ENCODE data around the gene DDX43.

DDX43 gene

DNA sequence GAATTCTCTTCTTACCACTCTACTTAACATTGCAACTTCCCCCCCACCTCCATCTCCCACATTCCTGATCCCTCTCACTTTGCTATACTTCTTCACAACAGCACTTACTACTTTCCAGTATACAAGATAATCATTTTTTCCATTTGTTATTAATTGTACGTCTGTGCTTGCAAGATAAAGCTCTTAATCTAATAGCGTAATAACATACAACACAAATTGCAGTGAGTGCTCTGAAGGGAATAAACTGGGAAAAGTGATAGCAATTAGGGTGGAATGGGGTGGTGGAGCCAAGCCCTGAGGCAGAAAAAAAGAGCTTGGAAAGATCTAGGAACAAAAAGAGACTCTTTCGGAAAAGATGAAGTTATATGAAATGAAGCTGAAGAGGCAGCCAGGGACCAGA lies 48.9 kb downstream of the DDX43 start:
- Histone ChIP-seq H2BK120ac (ENCODE audit: insufficient read depth, low read length, poor library complexity) (no peak overlapping the region), H3K79me2 (ENCODE audit: control insufficient read depth, insufficient read depth, low read length, poor library complexity) (no peaks in the 10 kb centered on the region), H3K4ac (ENCODE audit: low read depth, low read length) (no peak overlapping the region), H3K14ac (ENCODE audit: low read length) (no peak overlapping the region), H4K91ac (ENCODE audit: low read depth, low read length) (no peak overlapping the region), H3K9ac (ENCODE audit: low read length) (no peak overlapping the region), H4K12ac (ENCODE audit: low read depth, low read length) (no peak overlapping the region), H3K27me3 (ENCODE audit: insufficient read depth, low read length) (no peaks in the 10 kb centered on the region), H3K18ac (ENCODE audit: low read length) (no peak overlapping the region), H3K4me2 (ENCODE audit: low read length) (no peak overlapping the region), H3K36me3 (ENCODE audit: control insufficient read depth in 1 of 2, insufficient read depth in 2 of 2, low read length in 2 of 2) (no peaks in the 10 kb centered on the region), H2BK12ac (ENCODE audit: low read length) (no peak overlapping the region), H3K79me1 (ENCODE audit: low read length) (no peaks in the 10 kb centered on the region), H2AK5ac (ENCODE audit: low read length) (no peak overlapping the region), H3K23ac (ENCODE audit: low read length) (no peak overlapping the region), H3K4me1 (ENCODE audit: control insufficient read depth in 1 of 2, insufficient read depth in 2 of 2, low read length in 2 of 2) (no peaks in the 10 kb centered on the region), H2BK5ac (ENCODE audit: low read depth, low read length, poor library complexity) (no peak overlapping the region), H4K8ac (ENCODE audit: low read depth, low read length) (no peak overlapping the region), H3K27ac (ENCODE audit: low read depth, low read length) (no peak overlapping the region), H3K4me3 (ENCODE audit: low read depth, low read length) (no peak overlapping the region), H2AFZ (ENCODE audit: insufficient read depth, low read length, poor library complexity) (no peak overlapping the region), H3K9me3 (ENCODE audit: insufficient read depth, low read depth, low read length) (no peaks in the 10 kb centered on the region)
- WGBS (ENCODE audit: extremely low coverage, insufficient coverage, insufficient read length), result no CpG with 5 or more reads among the region's 3 CpGs
- DNase-seq, result no peak

- no CpG with 5 or more reads among the region's 79 CpGs for WGBS (ENCODE audit: extremely low coverage, insufficient coverage, insufficient read length)
Measured at GRCh38 chr6:73451223-73452106, 56.8 kb downstream of the DDX43 start.

GRCh38 chr6:73452107-73452461 lies 57.5 kb downstream of the DDX43 start, which contains the start of gene CGAS:
CGAS (minus strand) TSS chr6:73452297; CDS start chr6:73452181, 116 bp downstream.
- no CpG with 5 or more reads among the region's 23 CpGs for WGBS (ENCODE audit: extremely low coverage, insufficient coverage, insufficient read length)
- H4K12ac ChIP-seq (ENCODE audit: low read depth, low read length), result no peak within 1 kb of the TSS

More at GRCh38 chr6:73451223-73452106, 56.8 kb downstream of the DDX43 start:
- H2BK12ac ChIP-seq (ENCODE audit: low read length), result no peak overlapping the region
- H2AK5ac ChIP-seq (ENCODE audit: low read length), result no peak overlapping the region
- H3K27ac ChIP-seq (ENCODE audit: low read depth, low read length), result no peak overlapping the region
- peak overlapping the region; percentile 44 for H3K4me2 ChIP-seq (ENCODE audit: low read length)
- H3K27me3 ChIP-seq (ENCODE audit: insufficient read depth, low read length), result no peaks in the 10 kb centered on the region
- H4K12ac ChIP-seq (ENCODE audit: low read depth, low read length), result no peak overlapping the region
- H4K8ac ChIP-seq (ENCODE audit: low read depth, low read length), result no peak overlapping the region
- no peaks in the 10 kb centered on the region for H3K9me3 ChIP-seq (ENCODE audit: insufficient read depth, low read depth, low read length)
- no peaks in the 10 kb centered on the region for H3K4me1 ChIP-seq (ENCODE audit: control insufficient read depth in 1 of 2, insufficient read depth in 2 of 2, low read length in 2 of 2)
- DNase-seq, result peak in 1 of 2 donors; percentile 30
- H3K79me1 ChIP-seq (ENCODE audit: low read length), result no peaks in the 10 kb centered on the region
- H2BK5ac ChIP-seq (ENCODE audit: low read depth, low read length, poor library complexity), result no peak overlapping the region
- H2AFZ ChIP-seq (ENCODE audit: insufficient read depth, low read length, poor library complexity), result no peak overlapping the region
- H2BK120ac ChIP-seq (ENCODE audit: insufficient read depth, low read length, poor library complexity), result no peak overlapping the region
- H3K14ac ChIP-seq (ENCODE audit: low read length), result no peak overlapping the region
- no peak overlapping the region for H3K18ac ChIP-seq (ENCODE audit: low read length)
- no peaks in the 10 kb centered on the region for H3K79me2 ChIP-seq (ENCODE audit: control insufficient read depth, insufficient read depth, low read length, poor library complexity)
- H4K91ac ChIP-seq (ENCODE audit: low read depth, low read length), result no peak overlapping the region
- no peaks in the 10 kb centered on the region for H3K36me3 ChIP-seq (ENCODE audit: control insufficient read depth in 1 of 2, insufficient read depth in 2 of 2, low read length in 2 of 2)
- no peak overlapping the region for H3K4ac ChIP-seq (ENCODE audit: low read depth, low read length)
- no peak overlapping the region for H3K23ac ChIP-seq (ENCODE audit: low read length)
- no peak overlapping the region for H3K9ac ChIP-seq (ENCODE audit: low read length)
- peak overlapping the region; percentile 62 for H3K4me3 ChIP-seq (ENCODE audit: low read depth, low read length)

DNA sequence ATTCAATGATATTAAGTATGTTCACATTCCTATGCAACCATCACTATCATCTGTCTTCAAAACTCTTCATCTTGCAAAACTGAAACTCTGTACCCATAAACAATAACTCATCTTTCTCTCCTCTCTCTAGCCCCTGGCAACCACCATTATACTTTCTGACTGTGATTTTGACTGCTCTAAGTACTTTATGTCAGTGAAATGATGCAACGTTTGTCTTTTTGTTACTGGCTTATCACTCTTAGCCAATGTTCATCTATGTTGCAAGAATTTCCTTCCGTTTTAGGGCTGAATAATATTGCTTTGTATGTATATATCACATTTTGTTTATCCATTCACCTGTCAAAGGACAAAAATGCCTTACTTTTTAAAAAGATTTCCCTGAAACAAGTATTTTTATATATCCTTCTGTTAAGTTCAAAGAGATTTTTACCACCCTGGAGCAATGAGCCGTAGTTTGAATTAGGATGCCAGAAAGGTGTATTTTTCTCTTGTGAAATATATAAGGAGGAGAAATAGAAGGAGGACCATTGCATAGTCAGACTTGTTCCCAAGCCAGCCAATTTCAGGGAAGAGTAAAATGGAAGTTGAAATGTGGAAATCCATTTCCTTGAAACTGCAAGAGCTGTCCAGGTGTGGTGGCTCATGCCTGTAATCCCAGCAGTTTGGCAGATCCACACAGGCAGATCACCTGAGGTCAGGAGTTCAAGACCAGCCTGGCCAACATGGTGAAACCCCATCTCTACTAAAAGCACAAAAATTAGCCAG lies 61.4 kb downstream of the DDX43 start:
- no peaks in the 10 kb centered on the region for H3K36me3 ChIP-seq (ENCODE audit: control insufficient read depth in 1 of 2, insufficient read depth in 2 of 2, low read length in 2 of 2)
- H3K4me2 ChIP-seq (ENCODE audit: low read length), result no peak overlapping the region
- DNase-seq, result peak in 1 of 2 donors; percentile 30
- no peaks in the 10 kb centered on the region for H3K4me1 ChIP-seq (ENCODE audit: control insufficient read depth in 1 of 2, insufficient read depth in 2 of 2, low read length in 2 of 2)
- no peaks in the 10 kb centered on the region for H3K9me3 ChIP-seq (ENCODE audit: insufficient read depth, low read depth, low read length)
- H3K14ac ChIP-seq (ENCODE audit: low read length), result no peak overlapping the region
- H3K79me2 ChIP-seq (ENCODE audit: control insufficient read depth, insufficient read depth, low read length, poor library complexity), result no peaks in the 10 kb centered on the region
- H3K27ac ChIP-seq (ENCODE audit: low read depth, low read length), result no peak overlapping the region
- no peak overlapping the region for H3K23ac ChIP-seq (ENCODE audit: low read length)
- no peaks in the 10 kb centered on the region for H3K27me3 ChIP-seq (ENCODE audit: insufficient read depth, low read length)
- no peak overlapping the region for H4K91ac ChIP-seq (ENCODE audit: low read depth, low read length)
- H2AK5ac ChIP-seq (ENCODE audit: low read length), result no peak overlapping the region
- no peak overlapping the region for H3K18ac ChIP-seq (ENCODE audit: low read length)
- no peak overlapping the region for H2BK5ac ChIP-seq (ENCODE audit: low read depth, low read length, poor library complexity)
- no peak overlapping the region for H3K9ac ChIP-seq (ENCODE audit: low read length)
- no CpG with 5 or more reads among the region's 3 CpGs for WGBS (ENCODE audit: extremely low coverage, insufficient coverage, insufficient read length)
- H3K4ac ChIP-seq (ENCODE audit: low read depth, low read length), result no peak overlapping the region
- H4K12ac ChIP-seq (ENCODE audit: low read depth, low read length), result no peak overlapping the region
- no peak overlapping the region for H2AFZ ChIP-seq (ENCODE audit: insufficient read depth, low read length, poor library complexity)
- no peak overlapping the region for H3K4me3 ChIP-seq (ENCODE audit: low read depth, low read length)
- H2BK120ac ChIP-seq (ENCODE audit: insufficient read depth, low read length, poor library complexity), result no peak overlapping the region
- no peak overlapping the region for H4K8ac ChIP-seq (ENCODE audit: low read depth, low read length)
- no peaks in the 10 kb centered on the region for H3K79me1 ChIP-seq (ENCODE audit: low read length)
- no peak overlapping the region for H2BK12ac ChIP-seq (ENCODE audit: low read length)

More at GRCh38 chr6:73452107-73452461, 57.5 kb downstream of the DDX43 start, which contains the start of gene CGAS:
- Histone ChIP-seq H4K8ac (ENCODE audit: low read depth, low read length) (no peak within 1 kb of the TSS), H3K18ac (ENCODE audit: low read length) (no peak within 1 kb of the TSS), H3K4me2 (ENCODE audit: low read length) (peak within 1 kb of the TSS; percentile 44), H2BK120ac (ENCODE audit: insufficient read depth, low read length, poor library complexity) (no peak within 1 kb of the TSS), H3K9ac (ENCODE audit: low read length) (no peak within 1 kb of the TSS), H3K14ac (ENCODE audit: low read length) (no peak within 1 kb of the TSS), H2BK12ac (ENCODE audit: low read length) (no peak within 1 kb of the TSS), H3K79me1 (ENCODE audit: low read length) (no peaks in the 10 kb centered on the region), H3K27ac (ENCODE audit: low read depth, low read length) (no peak within 1 kb of the TSS), H3K79me2 (ENCODE audit: control insufficient read depth, insufficient read depth, low read length, poor library complexity) (no peaks in the 10 kb centered on the region), H3K4me1 (ENCODE audit: control insufficient read depth in 1 of 2, insufficient read depth in 2 of 2, low read length in 2 of 2) (no peaks in the 10 kb centered on the region), H3K4me3 (ENCODE audit: low read depth, low read length) (peak within 1 kb of the TSS; percentile 62), H4K91ac (ENCODE audit: low read depth, low read length) (no peak within 1 kb of the TSS), H3K4ac (ENCODE audit: low read depth, low read length) (no peak within 1 kb of the TSS), H2AFZ (ENCODE audit: insufficient read depth, low read length, poor library complexity) (no peak within 1 kb of the TSS), H3K36me3 (ENCODE audit: control insufficient read depth in 1 of 2, insufficient read depth in 2 of 2, low read length in 2 of 2) (no peaks in the 10 kb centered on the region), H3K27me3 (ENCODE audit: insufficient read depth, low read length) (no peaks in the 10 kb centered on the region), H2BK5ac (ENCODE audit: low read depth, low read length, poor library complexity) (no peak within 1 kb of the TSS), H3K9me3 (ENCODE audit: insufficient read depth, low read depth, low read length) (no peaks in the 10 kb centered on the region), H2AK5ac (ENCODE audit: low read length) (no peak within 1 kb of the TSS), H3K23ac (ENCODE audit: low read length) (no peak within 1 kb of the TSS)
- DNase-seq, result peak; percentile 38 to 61

Measured in trophoblast cell (in vitro differentiated cells and primary cell).